Measurements from ENCODE around the gene KCNMA1. TPM values are rescaled to one million over a fixed set of nuclear protein-coding genes. Genes with fewer than 3 reads are reported as not detected.

The KCNMA1 gene
- total and polyA plus RNA-seq, 2 donors (not counting 1 experiment from before 2014, with no cell fraction given): 0.82 to 3.1 TPM

GRCh38 chr10:77281719-77282118 is 355.9 kb downstream of the KCNMA1 start:
- Histone ChIP-seq H3K9ac (ENCODE audit: low read length) (no peak overlapping the region), H3K4me2 (replicated peaks; ENCODE audit: low read depth, low read length, poor library complexity, severe bottlenecking) (no peak overlapping the region), H2AFZ (ENCODE audit: insufficient read depth, low read depth, low read length, poor library complexity, severe bottlenecking) (no peak overlapping the region), H3K36me3 (replicated peaks in 1 of 2; ENCODE audit: control extremely low read depth in 1 of 2, control insufficient read depth in 1 of 2, extremely low read depth in 1 of 2, insufficient read depth in 2 of 2, low read length in 1 of 2) (no peaks in the 10 kb centered on the region), H4K20me1 (ENCODE audit: control insufficient read depth, insufficient read depth, low read length, poor library complexity, severe bottlenecking) (no peaks in the 10 kb centered on the region), H3K4me3 (ENCODE audit: control extremely low read depth in 1 of 5, extremely low read depth in 1 of 5, insufficient read depth in 1 of 5, low read depth in 2 of 5, low read length in 4 of 5) (no peak overlapping the region), H3K4me1 (ENCODE audit: control insufficient read depth in 2 of 2, insufficient read depth in 2 of 2, low read length in 2 of 2) (peaks cover 7 to 12% of the 10 kb centered on the region in 2 donors), H3K9me3 (ENCODE audit: control extremely low read depth in 1 of 3, control insufficient read depth in 2 of 3, insufficient read depth in 1 of 3, low read length in 2 of 3) (peaks cover 0 to 4% (median 3%) of the 10 kb centered on the region in 3 donors), H3K27ac (ENCODE audit: low read length in 2 of 2) (no peak overlapping the region), H3K27me3 (replicated peaks in 1 of 4; ENCODE audit: control extremely low read depth in 1 of 4, control insufficient read depth in 3 of 4, insufficient read depth in 4 of 4, low read length in 3 of 4) (peaks cover 0 to 22% (median 15%) of the 10 kb centered on the region in 4 experiments), H3K79me2 (ENCODE audit: control insufficient read depth, insufficient read depth, low read length) (no peaks in the 10 kb centered on the region)
- ATAC-seq (ENCODE audit: low read depth): no peak
- DNase-seq: no peak
- Mint-ChIP-seq H3K4me3 (no peak overlapping the region), H3K9me3 (ENCODE audit: insufficient read depth) (no peaks in the 10 kb centered on the region), H3K4me1 (peaks cover 12% of the 10 kb centered on the region), H3K27me3 (peaks cover 46% of the 10 kb centered on the region), H3K27ac (no peak overlapping the region)
- POLR2A ChIA-PET: no interaction called here
- intact Hi-C loops (cut with micrococcal nuclease): no loop called here
- no peak for TF ChIP-seq CTCF (IDR thresholded peaks at IDR 0.05)
- no peak for TF ChIP-seq EZH2 (IDR thresholded peaks at IDR 0.05; ENCODE audit: borderline replicate concordance, insufficient read depth, low read depth, low read length, poor library complexity, severe bottlenecking)
- CTCF ChIA-PET: no interaction called here
- WGBS (ENCODE audit: insufficient coverage): 0% methylated on average over 1 of the region's 4 CpGs

DNA sequence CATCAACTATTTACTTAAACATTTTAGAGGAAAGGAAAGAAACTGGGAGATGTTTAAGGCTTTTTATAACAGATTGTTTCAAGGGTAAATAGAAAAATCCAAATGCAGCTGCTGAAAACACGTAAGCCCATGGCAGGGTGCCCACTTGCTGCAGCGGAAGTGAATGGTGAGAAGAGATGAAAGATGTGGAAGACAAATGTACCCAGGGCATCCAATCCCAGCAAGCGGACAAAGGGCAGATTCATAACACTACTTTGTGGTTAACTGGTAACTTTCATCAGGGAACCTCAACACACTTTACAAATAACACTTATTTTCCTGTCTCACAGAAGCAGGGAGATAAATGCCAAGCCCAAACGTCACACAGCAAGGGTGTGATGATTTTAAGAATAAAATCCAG is 358.4 kb downstream of the KCNMA1 start:
- Histone ChIP-seq H3K27ac (ENCODE audit: low read length in 2 of 2) (no peak overlapping the region), H3K36me3 (replicated peaks in 1 of 2; ENCODE audit: control extremely low read depth in 1 of 2, control insufficient read depth in 1 of 2, extremely low read depth in 1 of 2, insufficient read depth in 2 of 2, low read length in 1 of 2) (no peaks in the 10 kb centered on the region), H3K9me3 (ENCODE audit: control extremely low read depth in 1 of 3, control insufficient read depth in 2 of 3, insufficient read depth in 1 of 3, low read length in 2 of 3) (peaks cover 0 to 4% (median 3%) of the 10 kb centered on the region in 3 donors), H3K4me1 (ENCODE audit: control insufficient read depth in 2 of 2, insufficient read depth in 2 of 2, low read length in 2 of 2) (peaks cover 7 to 12% of the 10 kb centered on the region in 2 donors), H4K20me1 (ENCODE audit: control insufficient read depth, insufficient read depth, low read length, poor library complexity, severe bottlenecking) (no peaks in the 10 kb centered on the region), H2AFZ (ENCODE audit: insufficient read depth, low read depth, low read length, poor library complexity, severe bottlenecking) (no peak overlapping the region), H3K27me3 (replicated peaks in 1 of 4; ENCODE audit: control extremely low read depth in 1 of 4, control insufficient read depth in 3 of 4, insufficient read depth in 4 of 4, low read length in 3 of 4) (peaks cover 0 to 25% (median 14%) of the 10 kb centered on the region in 4 experiments), H3K4me3 (ENCODE audit: control extremely low read depth in 1 of 5, extremely low read depth in 1 of 5, insufficient read depth in 1 of 5, low read depth in 2 of 5, low read length in 4 of 5) (no peak overlapping the region), H3K4me2 (replicated peaks; ENCODE audit: low read depth, low read length, poor library complexity, severe bottlenecking) (no peak overlapping the region), H3K9ac (ENCODE audit: low read length) (no peak overlapping the region), H3K79me2 (ENCODE audit: control insufficient read depth, insufficient read depth, low read length) (no peaks in the 10 kb centered on the region)
- no peak for DNase-seq
- no peaks in the 10 kb centered on the region for H3K9me3 Mint-ChIP-seq (ENCODE audit: insufficient read depth)
- no peak overlapping the region for H3K27ac Mint-ChIP-seq
- H3K4me3 Mint-ChIP-seq: no peak overlapping the region
- 80% methylated on average over 1 of the region's 4 CpGs for WGBS (ENCODE audit: insufficient coverage)
- intact Hi-C loops (cut with micrococcal nuclease): no loop called here
- no peak for ATAC-seq (ENCODE audit: low read depth)
- peaks cover 12% of the 10 kb centered on the region for H3K4me1 Mint-ChIP-seq
- POLR2A ChIA-PET: no interaction called here
- TF ChIP-seq EZH2 (IDR thresholded peaks at IDR 0.05; ENCODE audit: borderline replicate concordance, insufficient read depth, low read depth, low read length, poor library complexity, severe bottlenecking) (no peak), CTCF (IDR thresholded peaks at IDR 0.05) (no peak)
- CTCF ChIA-PET: no interaction called here
- peaks cover 48% of the 10 kb centered on the region for H3K27me3 Mint-ChIP-seq

Data from B cell (primary cell).